Measurements from ENCODE around the gene CDKN2D.
"Not testable (repeated sequence)": the region's sequence is repeated elsewhere in the genome, so short reads cannot be mapped to it uniquely, and the experiment has no call there.

Gene CDKN2D

GRCh38 chr19:10533646-10534386, 35.0 kb downstream of the CDKN2D start:
- FAIRE-seq (no peak), DNase-seq (ENCODE audit: extremely low spot score, insufficient read length, low read depth) (no peak)

DNA sequence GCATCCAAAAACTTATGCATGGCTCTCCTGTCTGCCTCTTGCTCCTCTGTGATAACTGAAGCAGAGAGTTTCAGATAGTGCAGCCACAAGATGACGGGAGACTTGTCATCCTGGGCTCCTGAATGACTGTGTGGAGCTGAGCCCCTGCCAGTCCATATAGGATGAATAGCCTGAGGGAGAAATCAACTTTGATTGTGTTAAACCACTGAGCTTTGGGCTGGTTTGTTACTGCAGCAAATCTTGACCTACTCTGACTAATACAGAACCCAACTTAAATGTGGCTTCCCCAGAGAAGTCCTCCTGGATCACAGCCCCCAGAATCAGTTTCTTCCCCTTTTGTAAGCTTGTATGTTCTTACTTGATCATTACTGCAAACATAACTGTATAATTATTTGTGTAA, 36.3 kb downstream of the CDKN2D start:
- DNase-seq (ENCODE audit: extremely low spot score, insufficient read length, low read depth) (no peak), FAIRE-seq (no peak)

DNA sequence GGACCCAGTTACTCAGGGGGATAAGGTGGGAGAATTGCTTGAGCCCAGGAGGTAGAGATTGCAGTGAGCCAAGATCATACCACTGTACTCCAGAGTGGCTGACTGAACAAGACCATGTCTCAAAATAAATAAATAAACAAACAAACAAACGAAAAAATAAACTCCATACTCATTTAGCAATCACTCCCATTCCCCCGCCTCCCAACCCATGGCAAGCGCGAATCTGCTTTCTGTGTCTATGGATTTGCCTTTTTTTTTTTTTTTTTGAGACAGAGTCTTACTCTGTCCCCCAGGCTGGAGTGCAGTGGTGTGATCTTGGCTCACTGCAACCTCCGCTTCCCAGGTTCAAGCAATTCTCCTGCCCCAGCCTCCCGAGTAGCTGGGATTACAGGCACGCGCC, 41.9 kb downstream of the CDKN2D start:
- DNase-seq (ENCODE audit: extremely low spot score, insufficient read length, low read depth); FAIRE-seq: not testable (repeated sequence)

GRCh38 chr19:10525636-10526035, 43.1 kb downstream of the CDKN2D start:
- no peak for DNase-seq (ENCODE audit: extremely low spot score, insufficient read length, low read depth)
- FAIRE-seq = no peak

GRCh38 chr19:10523135-10523636, 45.6 kb downstream of the CDKN2D start:
- DNase-seq (ENCODE audit: extremely low spot score, insufficient read length, low read depth) (no peak), FAIRE-seq (no peak)

GRCh38 chr19:10521461-10522171, 47.2 kb downstream of the CDKN2D start:
- FAIRE-seq = no peak
- DNase-seq (ENCODE audit: extremely low spot score, insufficient read length, low read depth) = no peak

DNA sequence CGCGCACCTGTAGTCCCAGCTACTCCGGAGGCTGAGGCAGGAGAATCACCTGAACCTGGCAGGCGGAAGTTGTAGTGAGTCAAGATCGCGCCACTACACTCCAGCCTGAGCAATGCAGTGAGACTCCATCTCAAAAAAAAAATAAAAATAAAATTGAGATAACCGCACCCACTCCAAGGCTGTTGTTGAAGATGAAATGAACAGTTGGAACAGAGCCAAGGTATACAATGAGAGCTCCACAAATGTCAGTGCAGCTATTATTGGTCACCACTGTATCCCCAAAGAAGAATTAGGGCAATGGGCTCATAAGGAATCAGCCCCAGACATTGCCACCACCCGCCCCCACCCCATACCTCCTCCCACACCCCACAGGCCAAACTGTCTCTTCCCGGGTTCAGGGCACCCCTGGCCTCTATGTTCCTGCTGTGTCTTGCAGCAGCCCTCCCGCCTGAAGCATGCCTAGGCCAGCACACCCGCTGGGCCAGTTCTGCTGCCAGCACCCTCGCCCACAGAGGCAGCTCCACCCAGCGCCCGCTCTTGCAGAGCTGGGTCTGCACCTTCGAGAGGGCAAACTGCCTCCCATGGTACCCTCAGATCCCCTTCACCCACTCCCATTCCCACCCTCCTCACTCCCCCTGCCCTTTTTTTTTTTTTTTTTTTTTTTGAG, 48.0 kb downstream of the CDKN2D start:
- DNase-seq (ENCODE audit: extremely low spot score, insufficient read length, low read depth) (no peak), FAIRE-seq (no peak)

- DNase-seq (ENCODE audit: extremely low spot score, insufficient read length, low read depth) = no peak
- FAIRE-seq = no peak
Observed at GRCh38 chr19:10519421-10519820, 49.4 kb downstream of the CDKN2D start.

DNA sequence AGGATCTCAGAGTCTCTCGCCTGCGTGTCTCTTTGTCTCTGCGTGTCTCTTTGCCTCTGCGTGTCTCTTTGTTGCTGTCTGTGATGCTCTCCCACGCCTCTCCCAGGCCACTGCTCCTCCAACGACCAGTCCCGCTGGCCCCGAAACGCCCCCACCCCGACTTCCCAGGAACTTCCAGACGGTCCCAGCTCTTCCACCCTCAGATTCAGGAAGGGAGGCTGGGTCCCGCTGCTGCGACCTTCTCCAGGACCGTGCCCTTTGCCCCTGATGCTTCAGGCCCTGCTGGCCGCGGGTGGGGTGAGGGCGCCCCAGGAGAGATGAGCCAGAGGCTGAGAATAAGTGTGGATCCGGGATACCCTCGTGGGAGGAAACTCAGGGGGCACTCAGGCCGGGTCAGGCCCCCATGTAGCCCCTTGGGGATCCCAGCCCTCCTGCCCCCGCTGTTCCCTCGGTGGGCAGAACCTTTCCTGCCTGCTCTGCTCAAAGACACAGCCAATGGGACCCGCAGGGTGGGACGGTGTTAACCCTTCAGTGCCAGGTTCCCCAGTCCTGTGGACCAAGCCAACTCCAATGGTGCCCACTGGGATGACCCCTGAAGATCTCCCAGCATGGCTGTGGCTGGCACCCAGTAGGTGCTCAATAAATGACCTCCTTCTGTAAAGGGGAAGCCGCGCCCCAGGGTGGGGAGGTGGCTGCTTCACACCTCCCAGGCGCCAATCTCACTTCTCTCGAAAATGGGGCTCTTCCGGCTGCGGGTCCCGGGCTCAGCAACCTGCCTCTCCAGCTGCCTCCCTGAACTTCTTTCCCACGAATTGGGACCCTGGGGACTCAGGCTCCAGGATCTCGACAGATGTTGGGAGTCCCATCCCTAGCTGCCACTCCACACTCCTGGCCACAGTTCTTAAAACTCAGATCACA, 50.1 kb downstream of the CDKN2D start:
- no peak for DNase-seq (ENCODE audit: extremely low spot score, insufficient read length, low read depth)
- no peak for FAIRE-seq

GRCh38 chr19:10517760-10518443, 50.9 kb downstream of the CDKN2D start:
- FAIRE-seq (no peak), DNase-seq (ENCODE audit: extremely low spot score, insufficient read length, low read depth) (no peak)

DNA sequence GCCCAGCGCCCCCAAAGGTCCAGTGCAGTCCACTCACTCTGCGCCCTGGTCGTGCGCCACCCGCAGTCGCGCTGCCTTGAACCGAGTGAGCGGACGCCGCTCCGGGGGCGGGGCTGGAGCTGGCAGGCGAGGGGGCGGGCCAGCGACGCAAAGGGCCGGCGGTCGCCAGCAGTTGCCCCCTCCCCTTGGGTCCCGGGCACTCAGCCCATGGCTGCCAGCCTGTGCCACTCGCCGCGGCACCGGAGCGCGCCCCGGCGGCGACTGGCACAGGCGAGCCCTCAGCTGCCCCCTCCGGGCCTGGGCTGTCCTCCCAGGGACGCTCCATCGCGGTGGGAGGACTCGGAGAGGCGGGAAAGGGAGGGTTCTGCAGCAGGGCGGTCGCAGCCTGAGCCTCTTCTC, 51.4 kb downstream of the CDKN2D start, which contains the start of gene S1PR5:
Gene S1PR5 (minus strand): TSS at position 87 of the 399 bp plus-strand sequence. CDS start 2,436 bp downstream, outside the sequence.
- no peak for FAIRE-seq

DNA sequence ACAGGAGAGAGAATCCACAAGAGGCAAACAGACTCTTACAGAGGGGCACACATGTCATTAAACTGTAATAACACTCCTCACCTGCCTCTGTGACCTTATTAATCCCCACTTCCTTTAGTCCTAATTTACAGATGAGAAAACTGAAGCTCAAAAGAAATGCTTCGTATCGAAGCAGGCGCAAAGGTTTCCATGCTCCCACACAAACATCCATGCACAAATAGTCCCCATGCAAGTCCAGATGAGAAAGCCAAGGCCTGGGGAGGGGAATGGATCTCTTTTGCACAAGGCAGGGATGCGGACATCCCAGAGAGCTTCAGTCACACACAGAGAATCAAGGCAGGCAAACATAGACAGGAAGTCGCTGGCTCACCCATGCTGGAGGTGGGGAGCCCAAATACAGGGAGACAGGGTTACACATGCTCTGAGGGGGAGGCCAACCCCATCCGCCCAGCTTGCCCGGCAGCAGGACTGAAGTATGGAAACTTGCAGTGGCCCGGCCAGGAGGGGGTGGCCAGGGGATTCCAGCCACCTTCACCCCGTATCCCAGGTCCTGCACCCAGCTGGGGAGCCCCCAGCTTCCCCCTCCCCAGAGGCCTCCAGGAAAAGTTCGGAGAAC, 52.0 kb downstream of the CDKN2D start:
- FAIRE-seq = no peak

More for the DNA sequence above, 51.4 kb downstream of the CDKN2D start, which contains the start of gene S1PR5:
- DNase-seq (ENCODE audit: extremely low spot score, insufficient read length, low read depth) = no peak

More for the DNA sequence above, 52.0 kb downstream of the CDKN2D start:
- DNase-seq (ENCODE audit: extremely low spot score, insufficient read length, low read depth) = no peak
